K562 (cell line): Measurements from ENCODE around the gene IL11. TPM values are rescaled to one million over a fixed set of nuclear protein-coding genes. Genes with fewer than 3 reads are reported as not detected.

ENCODE experiments used
- ATF7 ChIP-seq: fragments of 450-650 bp; IDR thresholded peaks from 2 replicates; pipeline ENCODE4 v1.7.1; 2014; ENCODE audit warnings: mild to moderate bottlenecking, moderate library complexity
- CBX1 ChIP-seq: sonication (generic); IDR thresholded peaks from 2 replicates; pipeline ENCODE4 v1.6.1; 2016; ENCODE audit warnings: antibody characterized with exemption, low read depth, mild to moderate bottlenecking
- CBX3 ChIP-seq, 2 experiments: IDR thresholded peaks; 1 replicate in 1 of 2; 2 replicates in 1 of 2; pipeline ENCODE4 v1.6.1; 2012; ENCODE audit warnings: inconsistent platforms in 2 of 2, low read length in 2 of 2, borderline replicate concordance in 1 of 2, control low read depth in 1 of 2
- CEBPZ ChIP-seq: fragments of 150-350 bp; IDR thresholded peaks from 2 replicates; pipeline ENCODE4 v1.6.1; 2014; ENCODE audit warnings: low read depth, mild to moderate bottlenecking, low read length, borderline replicate concordance
- HBP1 ChIP-seq: fragments of 450-650 bp; formaldehyde crosslinking; IDR thresholded peaks from 2 replicates; pipeline ENCODE4 v1.4.0; 2022; ENCODE audit warnings: missing genetic modification characterization
- MLX ChIP-seq, 2 experiments: fragments of 450-650 bp in 1 of 2; sonication (generic) in 1 of 2; formaldehyde crosslinking; conservative IDR thresholded peaks; 2 replicates each; pipeline versions ENCODE4 v1.4.0 to v1.8.1; 2020 to 2022; ENCODE audit warnings: mild to moderate bottlenecking in 1 of 2, missing genetic modification reagents in 1 of 2
- PHB2 ChIP-seq: fragments of 450-650 bp; IDR thresholded peaks from 2 replicates; pipeline ENCODE4 v1.6.1; 2017; ENCODE audit warnings: low read depth
- RAD21 ChIP-seq, 2 experiments: fragments of 250-450 bp in 1 of 2; fragments of 450-650 bp in 1 of 2; sonication (Bioruptor Pico) in 1 of 2; formaldehyde crosslinking in 1 of 2; IDR thresholded peaks in 1 of 2; conservative IDR thresholded peaks in 1 of 2; 2 replicates each; pipeline versions ENCODE4 v1.4.0 to v1.8.0; 2020 to 2022; ENCODE audit warnings: mild to moderate bottlenecking in 2 of 2, moderate library complexity in 1 of 2
- SMAD4 ChIP-seq: fragments of 250-450 bp; sonication (Bioruptor Pico); conservative IDR thresholded peaks from 2 replicates; pipeline ENCODE4 v1.8.0; 2021; ENCODE audit warnings: inconsistent platforms, mild to moderate bottlenecking, moderate library complexity
- SNIP1 ChIP-seq: fragments of 450-650 bp; IDR thresholded peaks from 2 replicates; pipeline ENCODE4 v1.7.1; 2017; ENCODE audit warnings: low read depth, mild to moderate bottlenecking
- SREBF1 ChIP-seq: fragments of 150-350 bp; IDR thresholded peaks from 2 replicates; pipeline ENCODE4 v1.6.1; 2014; ENCODE audit warnings: antibody characterized with exemption, low read depth, low read length, borderline replicate concordance
- TCF7 ChIP-seq: sonication (generic); IDR thresholded peaks from 2 replicates; pipeline ENCODE4 v1.6.1; 2016; ENCODE audit warnings: antibody characterized with exemption, borderline replicate concordance
- TSHZ1 ChIP-seq: fragments of 250-450 bp; sonication (Bioruptor Pico); IDR thresholded peaks from 2 replicates; pipeline ENCODE4 v1.4.0; 2020; ENCODE audit warnings: mild to moderate bottlenecking, moderate library complexity
- U2AF2 ChIP-seq: fragments of 200-400 bp; formaldehyde crosslinking; optimal IDR thresholded peaks from 2 replicates; pipeline ENCODE3; 2017; ENCODE audit warnings: low read depth, mild to moderate bottlenecking, low read length
- ZNF133 ChIP-seq: fragments of 250-450 bp; sonication (Bioruptor Pico); IDR thresholded peaks from 2 replicates; pipeline ENCODE4 v1.4.0; 2020; ENCODE audit warnings: mild to moderate bottlenecking
- ZNF174 ChIP-seq: fragments of 250-450 bp; sonication (Bioruptor Pico); IDR thresholded peaks from 2 replicates; pipeline ENCODE4 v1.4.0; 2020; ENCODE audit warnings: mild to moderate bottlenecking
- ZNF445 ChIP-seq: fragments of 250-450 bp; sonication (Bioruptor Pico); IDR thresholded peaks from 2 replicates; pipeline ENCODE4 v1.4.0; 2020; ENCODE audit warnings: low read depth, mild to moderate bottlenecking, moderate library complexity
- polyA plus RNA-seq, 8 experiments: library from polyadenylated mRNA; depleted of rRNA in 4 of 8; stranded (reverse) in 5 of 8; unstranded in 3 of 8; fragments of >200 nt; fragmentation: Nextera tagmentation in 2 of 8; fragmentation: Illumina TruSeq in 1 of 8; extraction: Ambion mirVana in 2 of 8; extraction: Trizol in 1 of 8; gene quantifications; 2 replicates each; pipeline versions ENCODE4 v1.2.1 to v1.2.3, GENCODE V29; 2011 to 2014; ENCODE audit warnings: inconsistent platforms in 1 of 8, missing spikeins in 1 of 8
- total RNA-seq, 7 experiments: library from RNA; depleted of rRNA in 6 of 7; stranded (reverse); fragments of >200 nt in 6 of 7; fragmentation: Illumina TruSeq in 2 of 7; extraction: Trizol in 2 of 7; gene quantifications; 2 replicates each; pipeline versions ENCODE4 v1.2.1 to v1.2.3, GENCODE V29; 2011 to 2021; ENCODE audit warnings: low replicate concordance in 1 of 7

The IL11 gene
- total and polyA plus RNA-seq, 9 of the 15 experiments (the other 6 are each of a cell fraction or from before 2014, with no cell fraction given) = 0.04 to 0.42 (median 0.06) TPM; not detected in 6

- TF ChIP-seq CBX3 (IDR thresholded peaks at IDR 0.05; ENCODE audit: borderline replicate concordance in 1 of 2, low read length in 2 of 2) (no peak; a peak in 1 of 3 replicates), SMAD4 (CRISPR knock-in tag) (peak; percentile 57), ZNF133 (no peak), PHB2 (no peak), ATF7 (peak; percentile 92), SREBF1 (0 out of 2 replicates have a peak, but pooled peaks have one; percentile 83), SNIP1 (no peak), ZNF445 (no peak), TCF7 (no peak), CBX1 (no peak), MLX (CRISPR knock-in tag; conservative IDR thresholded peaks at IDR 0.05) (no peak), U2AF2 (no peak), CEBPZ (peak; percentile 96), TSHZ1 (no peak), HBP1 (CRISPR knock-in tag) (no peak), ZNF174 (CRISPR knock-in tag) (no peak), RAD21 (CRISPR knock-in tag; conservative IDR thresholded peaks at IDR 0.05 in 1 of 2, IDR thresholded peaks at IDR 0.05 in 1 of 2) (no peak)
These were observed 31.0 kb downstream of the IL11 start, which contains the start of gene KMT5C (continued) for GRCh38 chr19:55339105-55339888.
